HepG2 (cell line): ENCODE data around the gene GSTM4. TPM values are rescaled to one million over a fixed set of nuclear protein-coding genes. Genes with fewer than 3 reads are reported as not detected.

Source experiments
- ATAC-seq: fragments of 200-7000 bp; cut with Tn5 transposase; 3 replicates; pipeline ENCODE4 v1.9.1; 2020; ENCODE audit warnings: mild to moderate bottlenecking, moderate library complexity
- BruUV-seq: library from RNA; stranded (reverse); fragments of 400-500 nt; replicated peaks from 2 replicates; lab custom pipeline; 2021; lab: Mats Ljungman, UMichigan
- CTCF ChIA-PET: fragments of 300-600 bp; formaldehyde crosslinking; extraction: SDS; loops from one replicate; lab custom pipeline; 2021; ENCODE audit warnings: low total read pairs, inconsistent platforms, low intra/inter-chr PET ratio; lab: Yijun Ruan, JAX
- POLR2A ChIA-PET: fragments of 350-600 bp; sonication (Branson Sonifier 250); formaldehyde crosslinking; loops from one replicate; lab custom pipeline; 2020; ENCODE audit warnings: antibody characterized with exemption, inconsistent platforms; lab: Yijun Ruan, JAX
- DNase-seq: peaks from one replicate; pipeline ENCODE4 v3.0.0-alpha.2; 2015; ENCODE audit warnings: low spot score
- FAIRE-seq: peaks from 3 replicates; lab custom pipeline; 2011; peaks lifted over from hg19 to GRCh38; lab: Jason Lieb, UNC
- H2AFZ ChIP-seq: one replicate; pipeline ENCODE4 v1.6.1; 2011; ENCODE audit warnings: low read length, inconsistent platforms
- H3K27ac ChIP-seq: fragments of 300-600 bp; 3 replicates; pipeline ENCODE4 v1.8.0; 2011; ENCODE audit warnings: mixed run types, mild to moderate bottlenecking, mixed read lengths, low read length, inconsistent platforms; ENCODE audit not compliant: insufficient read depth; ENCODE audit errors: extremely low read length
- H3K27me3 ChIP-seq, 2 experiments: fragments of 200-600 bp in 1 of 2; 2 replicates in 1 of 2; 3 replicates in 1 of 2; pipeline versions ENCODE4 v1.6.0 to v1.8.0; 2011; ENCODE audit warnings: low read length in 2 of 2, mild to moderate bottlenecking in 2 of 2, moderate library complexity in 2 of 2, inconsistent platforms in 1 of 2; ENCODE audit not compliant: insufficient read depth in 2 of 2, control insufficient read depth in 1 of 2
- H3K36me3 ChIP-seq, 2 experiments: fragments of 200-600 bp in 1 of 2; replicated peaks in 1 of 2; 2 replicates in 1 of 2; 3 replicates in 1 of 2; pipeline versions ENCODE4 v1.5.1 to v1.8.0; 2011; ENCODE audit warnings: low read length in 2 of 2, inconsistent platforms in 1 of 2; ENCODE audit not compliant: insufficient read depth in 2 of 2, control insufficient read depth in 1 of 2
- H3K4me1 ChIP-seq: 2 replicates; pipeline ENCODE4 v1.5.1; 2012; ENCODE audit warnings: low read length, inconsistent platforms; ENCODE audit not compliant: insufficient read depth
- H3K4me2 ChIP-seq: 2 replicates; pipeline ENCODE4 v1.6.0; 2011; ENCODE audit warnings: low read depth, low read length, inconsistent platforms
- H3K4me3 ChIP-seq, 3 experiments: fragments of 200-600 bp in 1 of 3; sonication (generic), shearing (Covaris generic) in 1 of 3; replicated peaks in 1 of 3; 2 replicates each; pipeline ENCODE4 v1.5.1; 2011 to 2016; ENCODE audit warnings: low read length in 3 of 3, inconsistent platforms in 2 of 3, low read depth in 2 of 3, mild to moderate bottlenecking in 2 of 3, control low read depth in 1 of 3, mixed read lengths in 1 of 3; ENCODE audit not compliant: insufficient read depth in 1 of 3
- H3K79me2 ChIP-seq: one replicate; pipeline ENCODE4 v1.6.1; 2011; ENCODE audit warnings: low read length, inconsistent platforms; ENCODE audit not compliant: insufficient read depth
- H3K9ac ChIP-seq: 2 replicates; pipeline ENCODE4 v1.6.0; 2011; ENCODE audit warnings: mild to moderate bottlenecking, low read depth, low read length, inconsistent platforms; ENCODE audit not compliant: insufficient read depth
- H3K9me3 ChIP-seq: 2 replicates; pipeline ENCODE4 v1.5.1; 2012; ENCODE audit warnings: mild to moderate bottlenecking, low read length
- H4K20me1 ChIP-seq: 2 replicates; pipeline ENCODE4 v1.6.0; 2011; ENCODE audit warnings: inconsistent platforms, mild to moderate bottlenecking, low read length, moderate library complexity; ENCODE audit not compliant: insufficient read depth
- CEBPB ChIP-seq: IDR thresholded peaks from 2 replicates; pipeline ENCODE4 v1.6.1; 2011; ENCODE audit warnings: low read depth, low read length, improper control_type of control experiment, borderline replicate concordance
- GPN1 ChIP-seq: sonication (generic); formaldehyde crosslinking; IDR thresholded peaks from 2 replicates; pipeline ENCODE4 v1.5.1; 2020; ENCODE audit warnings: missing genetic modification reagents, borderline replicate concordance
- NRL ChIP-seq: sonication (generic); formaldehyde crosslinking; IDR thresholded peaks from 2 replicates; pipeline ENCODE4 v1.5.0; 2020; ENCODE audit warnings: missing genetic modification reagents, mild to moderate bottlenecking, moderate library complexity, borderline replicate concordance
- RAD21 ChIP-seq: fragments of 450-650 bp; formaldehyde crosslinking; IDR thresholded peaks from 2 replicates; pipeline ENCODE4 v1.5.0; 2020; ENCODE audit warnings: mild to moderate bottlenecking
- RBM22 ChIP-seq: fragments of 200-400 bp; formaldehyde crosslinking; optimal IDR thresholded peaks from 2 replicates; pipeline ENCODE3; 2017; ENCODE audit warnings: mild to moderate bottlenecking, low read length, moderate library complexity
- SMAD1 ChIP-seq: sonication (generic); formaldehyde crosslinking; IDR thresholded peaks from 2 replicates; pipeline ENCODE4 v1.4.0; 2020; ENCODE audit warnings: missing genetic modification reagents, low read depth, mild to moderate bottlenecking, borderline replicate concordance
- SMC3 ChIP-seq: IDR thresholded peaks from 2 replicates; pipeline ENCODE4 v1.6.1; 2011; ENCODE audit warnings: low read length, improper control_type of control experiment
- XRCC5 ChIP-seq: fragments of 200-400 bp; formaldehyde crosslinking; optimal IDR thresholded peaks from 2 replicates; pipeline ENCODE3; 2017; ENCODE audit warnings: mild to moderate bottlenecking, low read length
- ZNF274 ChIP-seq: sonication (generic); formaldehyde crosslinking; IDR thresholded peaks from 2 replicates; pipeline ENCODE4 v1.5.1; 2020; ENCODE audit warnings: mild to moderate bottlenecking, missing genetic modification reagents
- ZNF547 ChIP-seq: sonication (generic); formaldehyde crosslinking; IDR thresholded peaks from 2 replicates; pipeline ENCODE4 v1.5.1; 2020; ENCODE audit warnings: mild to moderate bottlenecking, missing genetic modification reagents
- ZNF672 ChIP-seq: sonication (generic); formaldehyde crosslinking; IDR thresholded peaks from 2 replicates; pipeline ENCODE4 v1.8.1; 2022; ENCODE audit warnings: missing genetic modification reagents
- ZNF737 ChIP-seq: sonication (generic); formaldehyde crosslinking; IDR thresholded peaks from 2 replicates; pipeline ENCODE4 v1.5.0; 2020; ENCODE audit warnings: missing genetic modification reagents, mild to moderate bottlenecking, borderline replicate concordance
- WGBS: methylation state at CpG from one replicate; pipeline ENCODE4 v1.1.6; 2017; ENCODE audit warnings: low lambda C conversion rate; 5-methylcytosine and 5-hydroxymethylcytosine counted together
- in situ Hi-C: cut with HindIII; loops from 2 replicates; pipeline ENCODE4 v1.10.0; 2017; ENCODE audit warnings: low pct_unique_long_range_greater_than_20kb; ENCODE audit not compliant: extremely low pct_ligation_motif_present
- intact Hi-C: fragments of 100-400 bp; cut with micrococcal nuclease; formaldehyde crosslinking; loops from one replicate; pipeline ENCODE4 v1.10.0; 2022; ENCODE audit not compliant: unreplicated experiment
- polyA plus RNA-seq, 8 experiments: library from polyadenylated mRNA; depleted of rRNA in 3 of 8; stranded (reverse) in 7 of 8; unstranded in 1 of 8; fragments of >200 nt; fragmentation: Illumina TruSeq in 4 of 8; extraction: Trizol in 4 of 8; gene quantifications; 2 replicates each; pipeline versions ENCODE4 v1.2.1 to v1.2.3, GENCODE V29; 2011 to 2016; ENCODE audit warnings: low read depth in 4 of 8, missing spikeins in 1 of 8, mixed read lengths in 1 of 8; ENCODE audit not compliant: insufficient read depth in 1 of 8
- total RNA-seq, 5 experiments: library from RNA; depleted of rRNA; stranded (reverse); fragments of >200 nt; fragmentation: Illumina TruSeq; extraction: Trizol; gene quantifications; 2 replicates each; pipeline ENCODE4 v1.2.3, GENCODE V29; 2016; ENCODE audit warnings: low read depth in 1 of 5
- TF ChIP-seq, protein P1 (sequence below), 2 experiments: fragments of 450-650 bp in 1 of 2; sonication (generic) in 1 of 2; formaldehyde crosslinking in 1 of 2; IDR thresholded peaks; 2 replicates each; pipeline versions ENCODE4 v1.6.1 to v1.8.0; 2016 to 2022; ENCODE audit warnings: antibody characterized with exemption in 1 of 2, mild to moderate bottlenecking in 1 of 2, missing genetic modification reagents in 1 of 2
- TF ChIP-seq, protein P2 (sequence below): IDR thresholded peaks from 2 replicates; pipeline ENCODE4 v1.6.1; 2016; ENCODE audit warnings: low read depth, borderline replicate concordance

The GSTM4 gene
- total and polyA plus RNA-seq, 2 of the 13 experiments (the other 11 are each of a cell fraction or from before 2014, with no cell fraction given): 25.3 to 40.8 TPM

DNA sequence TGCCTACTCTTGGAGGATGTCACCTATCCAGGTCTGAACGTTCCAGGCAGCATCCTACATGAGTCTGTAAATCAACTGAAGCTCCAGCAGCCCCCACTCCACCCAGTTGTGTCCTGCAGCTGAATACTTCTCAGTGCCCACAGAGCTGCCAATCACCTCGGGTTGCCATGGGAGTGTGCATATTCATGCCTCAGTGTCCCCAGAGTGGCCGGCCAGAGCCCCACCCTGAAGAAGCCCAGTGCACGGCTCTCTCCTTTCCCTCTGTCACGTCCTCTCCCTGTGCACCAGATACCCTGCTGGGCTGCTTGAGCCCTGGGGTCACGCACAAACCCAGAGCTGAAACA is 16.1 kb upstream of the GSTM4 start (continued):
- TF ChIP-seq NRL: no peak
- no peak for TF ChIP-seq RBM22

DNA sequence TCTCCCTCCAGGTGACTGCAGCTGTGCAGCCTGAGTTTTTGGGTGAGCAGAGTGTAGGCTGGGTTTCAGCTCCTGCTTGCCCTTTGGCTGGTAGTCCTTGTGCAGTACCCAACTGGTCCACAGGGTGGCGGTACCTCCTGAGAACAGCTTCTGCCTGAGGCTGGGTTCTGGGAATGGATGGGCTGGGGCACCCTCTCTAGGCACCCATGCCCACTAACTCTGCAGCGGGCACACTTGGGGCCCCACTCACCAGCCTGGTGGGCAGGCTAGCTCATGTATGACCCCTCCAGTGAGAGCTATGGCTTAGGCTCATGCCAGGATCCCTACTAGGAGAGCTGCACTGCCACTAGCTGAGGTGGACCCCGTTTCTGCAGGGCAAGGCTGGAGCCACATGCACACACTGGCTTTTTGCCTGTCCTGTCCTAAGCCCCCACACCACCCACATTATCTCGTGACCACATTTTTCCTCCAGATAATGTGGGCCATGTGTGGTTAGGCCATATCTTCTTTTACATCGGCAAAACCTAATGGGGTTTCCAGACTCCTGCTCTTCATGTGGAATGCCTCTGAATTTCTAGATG is 15.5 kb upstream of the GSTM4 start:
- H3K4me1 ChIP-seq: peaks cover 42% of the 10 kb centered on the region
- in situ Hi-C loops: loop anchor here (5.0 to 10.0 kb wide), 3 partner anchors 67 to 344 kb away; partner anchors contain the start of gene AHCYL1
- POLR2A ChIA-PET: interaction anchor here (0.7 to 3.8 kb wide), 11 partner anchors 10 to 145 kb away, joined by 3 to 23 read pairs (median 4); partner anchors contain the start of genes EPS8L3, GNAI3, GSTM2 and GSTM4
- DNase-seq (peak; percentile 52), ATAC-seq (peak; percentile 68), FAIRE-seq (peak; percentile 69)
- H3K36me3 ChIP-seq: no peaks in the 10 kb centered on the region
- no TSS peak for BruUV-seq
- intact Hi-C loops: loop anchor here (5.0 kb wide), 1 partner anchor 352 kb away; no protein-coding TSS in a partner anchor
- H3K4me3 ChIP-seq: no peak overlapping the region
- H4K20me1 ChIP-seq: no peaks in the 10 kb centered on the region
- no peaks in the 10 kb centered on the region for H3K79me2 ChIP-seq
- H3K27me3 ChIP-seq: 0 out of 5 replicates have a peak, but pooled peaks cover 0 to 3% of the 10 kb centered on the region in 2 experiments
- 51% methylated on average over 3 of the region's 5 CpGs for WGBS
- CTCF ChIA-PET: interaction anchor here (1.1 to 2.6 kb wide), 3 partner anchors 9 to 133 kb away, joined by 3 to 13 read pairs (median 7); no protein-coding TSS in a partner anchor
- no peak overlapping the region for H3K9ac ChIP-seq
- no peak overlapping the region for H3K27ac ChIP-seq
- no peaks in the 10 kb centered on the region for H3K9me3 ChIP-seq
- peak overlapping the region; percentile 29; the same call in 1 of the 2 replicates for H3K4me2 ChIP-seq
- no peak overlapping the region for H2AFZ ChIP-seq
- no peak for TF ChIP-seq GPN1 (CRISPR knock-in tag)
- TF ChIP-seq ZNF737 (CRISPR knock-in tag): no peak
- no peak for TF ChIP-seq CEBPB
- TF ChIP-seq SMC3: peak; percentile 72
- peak; percentile 60 for TF ChIP-seq RAD21
- 0 out of 2 replicates have a peak, but pooled peaks have one; percentile 37 for TF ChIP-seq SMAD1 (CRISPR knock-in tag)
- peak; percentile 75 for TF ChIP-seq XRCC5
- no peak for TF ChIP-seq ZNF274
- no peak for TF ChIP-seq ZNF672 (CRISPR knock-in tag)
- TF ChIP-seq, protein P1, sequence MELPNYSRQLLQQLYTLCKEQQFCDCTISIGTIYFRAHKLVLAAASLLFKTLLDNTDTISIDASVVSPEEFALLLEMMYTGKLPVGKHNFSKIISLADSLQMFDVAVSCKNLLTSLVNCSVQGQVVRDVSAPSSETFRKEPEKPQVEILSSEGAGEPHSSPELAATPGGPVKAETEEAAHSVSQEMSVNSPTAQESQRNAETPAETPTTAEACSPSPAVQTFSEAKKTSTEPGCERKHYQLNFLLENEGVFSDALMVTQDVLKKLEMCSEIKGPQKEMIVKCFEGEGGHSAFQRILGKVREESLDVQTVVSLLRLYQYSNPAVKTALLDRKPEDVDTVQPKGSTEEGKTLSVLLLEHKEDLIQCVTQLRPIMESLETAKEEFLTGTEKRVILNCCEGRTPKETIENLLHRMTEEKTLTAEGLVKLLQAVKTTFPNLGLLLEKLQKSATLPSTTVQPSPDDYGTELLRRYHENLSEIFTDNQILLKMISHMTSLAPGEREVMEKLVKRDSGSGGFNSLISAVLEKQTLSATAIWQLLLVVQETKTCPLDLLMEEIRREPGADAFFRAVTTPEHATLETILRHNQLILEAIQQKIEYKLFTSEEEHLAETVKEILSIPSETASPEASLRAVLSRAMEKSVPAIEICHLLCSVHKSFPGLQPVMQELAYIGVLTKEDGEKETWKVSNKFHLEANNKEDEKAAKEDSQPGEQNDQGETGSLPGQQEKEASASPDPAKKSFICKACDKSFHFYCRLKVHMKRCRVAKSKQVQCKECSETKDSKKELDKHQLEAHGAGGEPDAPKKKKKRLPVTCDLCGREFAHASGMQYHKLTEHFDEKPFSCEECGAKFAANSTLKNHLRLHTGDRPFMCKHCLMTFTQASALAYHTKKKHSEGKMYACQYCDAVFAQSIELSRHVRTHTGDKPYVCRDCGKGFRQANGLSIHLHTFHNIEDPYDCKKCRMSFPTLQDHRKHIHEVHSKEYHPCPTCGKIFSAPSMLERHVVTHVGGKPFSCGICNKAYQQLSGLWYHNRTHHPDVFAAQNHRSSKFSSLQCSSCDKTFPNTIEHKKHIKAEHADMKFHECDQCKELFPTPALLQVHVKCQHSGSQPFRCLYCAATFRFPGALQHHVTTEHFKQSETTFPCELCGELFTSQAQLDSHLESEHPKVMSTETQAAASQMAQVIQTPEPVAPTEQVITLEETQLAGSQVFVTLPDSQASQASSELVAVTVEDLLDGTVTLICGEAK (IDR thresholded peaks at IDR 0.05): no peak
- TF ChIP-seq, protein P1 (CRISPR knock-in tag; IDR thresholded peaks at IDR 0.05): no peak
- no peak for TF ChIP-seq ZNF547 (CRISPR knock-in tag)
- TF ChIP-seq, protein P2, sequence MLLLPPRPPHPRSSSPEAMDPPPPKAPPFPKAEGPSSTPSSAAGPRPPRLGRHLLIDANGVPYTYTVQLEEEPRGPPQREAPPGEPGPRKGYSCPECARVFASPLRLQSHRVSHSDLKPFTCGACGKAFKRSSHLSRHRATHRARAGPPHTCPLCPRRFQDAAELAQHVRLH: no peak
